Activated CD8-positive, alpha-beta memory T cell treated with anti-CD3 and anti-CD28 coated beads, Interleukin-2, amount 50 U/mL, for 48 hours (primary cell): ENCODE measurements around the gene STARD13.

Experiments used
- DNase-seq: peaks from one replicate; pipeline ENCODE4 v3.0.0-alpha.2; 2020

The STARD13 gene

DNA sequence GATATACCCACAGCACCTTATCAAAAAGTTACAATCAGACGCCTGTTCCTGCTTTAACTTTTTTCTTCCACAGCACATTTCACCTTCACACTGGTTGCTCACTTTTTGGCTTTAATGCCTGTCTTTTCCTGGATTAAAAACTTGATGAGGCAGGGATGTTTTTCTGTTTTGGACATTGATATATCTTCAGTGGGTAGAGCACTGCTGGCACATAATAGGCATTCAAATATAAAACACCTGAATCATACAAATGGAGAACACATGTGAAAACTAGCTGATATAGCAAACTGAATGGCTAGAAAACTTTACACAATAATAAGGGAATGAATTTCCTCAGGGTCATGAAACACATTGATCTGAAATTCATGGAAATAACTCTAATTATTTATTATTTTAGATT lies 65.6 kb downstream of the STARD13 start:
- DNase-seq: no peak

DNA sequence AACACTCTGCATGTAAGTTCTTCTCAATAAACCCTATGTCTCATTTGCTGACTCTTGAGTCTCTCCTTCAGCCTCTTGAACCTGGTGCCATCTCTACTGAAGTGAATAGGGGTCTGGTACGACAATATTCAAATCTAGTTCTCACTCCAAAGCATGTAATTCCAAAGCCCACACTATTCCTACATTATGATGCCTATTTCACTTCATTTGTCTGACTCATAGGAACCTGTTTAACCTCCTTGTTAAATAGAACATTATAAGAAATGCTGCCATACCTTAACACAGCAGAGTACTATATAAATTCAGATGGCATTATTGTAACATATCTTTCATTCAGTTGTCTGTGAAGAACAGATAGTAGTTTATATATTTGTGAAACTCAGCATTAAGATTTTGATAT lies 67.1 kb downstream of the STARD13 start:
- no peak for DNase-seq

DNA sequence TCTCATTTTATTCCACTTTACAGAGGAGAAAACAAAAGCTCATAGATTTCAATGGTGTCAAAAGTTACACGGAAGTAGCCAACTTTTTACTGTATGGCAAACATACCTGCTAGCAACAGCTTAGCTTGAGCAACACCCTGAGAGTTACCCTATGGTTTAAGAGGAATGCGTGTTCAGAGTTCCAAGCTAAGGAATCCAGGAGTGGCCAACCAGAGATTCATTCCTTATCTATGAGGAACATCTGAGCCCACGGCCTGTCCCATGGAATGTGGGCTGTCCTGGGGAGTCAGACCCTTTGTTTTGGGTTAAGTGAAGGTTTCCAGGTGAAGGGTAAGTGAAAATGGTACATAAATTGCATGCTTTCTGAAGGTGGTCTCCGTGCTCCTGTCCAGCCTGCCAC lies 67.5 kb downstream of the STARD13 start:
- no peak for DNase-seq

DNA sequence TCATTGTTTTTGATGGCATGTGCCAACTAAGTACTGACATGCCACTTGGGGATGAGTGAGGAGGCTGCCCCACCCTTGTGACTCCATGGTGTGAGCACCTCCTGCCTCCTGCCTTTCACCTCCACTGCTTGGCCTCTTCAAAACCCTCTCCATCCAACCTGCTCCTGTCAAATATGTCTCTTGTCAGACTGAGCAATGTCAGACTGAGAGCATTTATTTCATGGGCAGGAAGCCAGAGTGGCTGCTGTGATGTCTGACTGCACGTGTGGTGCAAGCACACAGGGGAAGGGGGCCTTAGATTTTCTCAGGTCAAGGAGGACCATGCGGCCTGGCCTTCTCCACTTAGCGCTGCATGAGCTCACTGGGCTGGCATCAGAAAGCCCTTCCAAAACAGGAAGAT lies 68.3 kb downstream of the STARD13 start:
- DNase-seq: no peak

DNA sequence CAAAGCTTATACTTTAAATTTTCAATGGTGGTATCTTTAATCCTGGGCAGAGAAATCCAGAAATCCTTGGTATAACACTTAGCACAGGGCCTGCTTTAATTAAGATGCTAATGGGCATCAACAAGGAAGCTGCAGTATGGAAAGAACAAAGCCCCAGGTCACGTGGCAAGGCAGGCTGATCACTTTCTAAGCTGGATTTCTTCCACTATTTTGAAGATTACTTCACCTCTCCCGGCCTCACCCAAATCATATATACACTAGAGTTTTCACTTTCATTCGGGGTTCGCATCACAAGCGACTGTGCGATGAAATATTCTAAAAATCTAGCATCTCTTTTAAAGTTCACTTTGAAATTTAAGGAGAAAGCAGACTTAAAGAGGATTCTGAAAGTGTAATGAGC lies 71.8 kb downstream of the STARD13 start:
- no peak for DNase-seq

DNA sequence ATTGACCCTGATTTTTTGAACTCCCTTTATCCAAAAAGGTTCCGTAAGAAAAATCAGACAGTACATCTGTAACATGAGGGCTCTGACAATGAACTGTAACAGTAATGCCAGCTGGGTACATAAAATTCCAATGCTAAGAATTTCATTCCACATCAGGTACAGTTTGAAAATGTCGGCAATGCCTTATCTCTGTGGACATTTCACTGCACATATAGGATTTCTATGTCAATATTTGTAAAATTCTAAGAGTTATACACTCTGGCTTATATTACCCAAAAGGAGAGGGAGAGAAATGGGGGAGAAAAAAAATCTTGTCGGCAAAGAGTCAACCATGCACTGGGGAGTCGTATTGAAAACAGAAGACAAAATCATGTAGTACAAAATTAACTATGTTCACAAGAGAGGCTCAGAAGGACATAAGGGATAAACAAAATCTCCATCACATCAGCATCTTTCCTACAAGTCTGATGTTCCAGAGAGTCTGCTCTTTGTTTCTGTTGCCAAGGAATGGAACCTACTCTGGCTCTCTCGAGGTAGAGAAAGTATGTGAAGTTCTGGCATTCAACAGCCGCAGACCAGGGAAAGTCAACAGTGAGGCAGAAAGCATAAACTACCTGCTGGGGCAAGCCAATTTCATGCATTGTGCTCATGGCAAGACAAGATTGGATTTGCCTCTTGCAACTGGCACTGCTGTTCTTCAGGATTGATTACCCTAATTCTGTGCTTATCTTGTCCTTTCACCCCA lies 72.4 kb downstream of the STARD13 start:
- DNase-seq: no peak

DNA sequence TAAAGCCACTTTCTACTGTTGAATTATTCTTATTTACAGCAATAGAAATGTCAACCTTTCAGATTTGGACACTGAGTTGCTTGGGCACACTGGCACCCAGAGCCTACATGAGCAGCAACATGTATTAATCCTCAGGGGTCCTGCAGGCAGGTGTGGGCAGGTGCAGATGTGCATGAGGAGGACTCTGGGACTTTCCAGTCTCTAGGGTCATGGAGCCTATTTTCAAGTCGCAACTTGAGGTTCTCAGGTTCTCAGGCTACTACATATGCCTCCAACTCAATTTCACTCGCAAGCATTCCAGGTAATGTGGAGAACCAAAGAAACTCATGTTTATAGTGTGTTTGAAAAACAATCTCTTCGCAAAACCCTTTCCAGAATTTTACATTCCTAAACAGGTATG lies 73.2 kb downstream of the STARD13 start:
- DNase-seq: no peak

DNA sequence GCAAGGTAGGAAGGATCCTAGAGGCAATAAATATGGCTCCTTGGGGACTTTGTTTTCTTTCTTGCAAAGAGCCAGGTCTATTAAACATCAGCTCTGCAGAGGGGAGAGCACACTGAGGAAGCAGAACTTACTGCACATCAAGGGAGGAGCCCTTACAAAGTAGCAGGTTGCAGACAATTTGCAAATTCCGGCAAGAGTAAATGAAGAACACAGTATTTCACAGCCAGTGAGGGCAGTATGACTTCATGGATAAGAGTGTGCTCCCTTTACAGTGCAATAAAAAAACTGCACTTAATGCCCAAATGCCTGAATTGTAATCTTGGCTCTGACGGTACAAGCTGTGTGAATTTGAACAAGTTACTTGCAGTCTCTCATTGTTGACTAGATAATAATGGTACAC lies 75.5 kb downstream of the STARD13 start:
- DNase-seq: no peak

DNA sequence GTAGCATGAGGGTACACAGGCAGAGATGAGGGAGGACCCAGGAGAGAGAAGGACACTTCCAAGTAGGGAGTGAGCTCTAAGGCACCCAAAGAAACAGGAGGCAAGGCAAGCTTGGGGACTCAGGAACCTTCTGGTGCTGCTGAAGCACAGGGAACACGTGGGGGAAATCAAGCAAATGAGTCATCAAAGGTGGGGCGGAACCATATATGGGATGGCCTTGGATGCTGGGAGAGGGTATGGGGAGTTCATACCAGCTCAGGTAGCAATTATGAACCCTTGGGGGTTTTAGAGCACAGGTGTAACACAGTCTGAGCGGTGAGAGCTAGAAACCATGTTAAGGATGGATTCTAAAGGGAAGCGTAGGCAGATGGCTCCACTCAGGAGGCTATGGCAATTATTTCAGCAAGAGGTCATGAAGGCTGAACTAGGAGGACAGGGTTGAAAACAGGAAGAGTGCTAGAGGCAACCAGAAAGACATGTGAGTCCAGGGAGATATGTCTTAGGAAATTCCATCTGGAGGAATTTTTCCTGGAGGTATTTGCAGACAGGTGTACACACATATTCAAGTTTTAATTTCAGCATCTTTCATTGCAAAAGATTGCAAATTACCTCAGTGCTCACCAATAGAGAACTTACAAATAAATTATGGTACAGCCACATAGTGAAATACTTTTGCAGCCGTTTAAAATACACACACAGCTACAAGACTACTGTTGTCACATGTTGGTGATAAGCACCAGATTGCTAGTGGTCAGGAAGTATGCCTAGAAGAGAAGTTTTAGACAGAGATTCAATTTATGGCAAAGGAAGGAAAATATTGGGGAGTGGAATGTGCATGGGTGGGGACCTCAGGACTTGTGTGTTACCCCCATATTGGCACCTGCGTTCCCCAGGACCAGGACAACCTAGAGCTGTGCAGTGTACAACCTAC lies 77.0 kb downstream of the STARD13 start:
- DNase-seq: no peak

DNA sequence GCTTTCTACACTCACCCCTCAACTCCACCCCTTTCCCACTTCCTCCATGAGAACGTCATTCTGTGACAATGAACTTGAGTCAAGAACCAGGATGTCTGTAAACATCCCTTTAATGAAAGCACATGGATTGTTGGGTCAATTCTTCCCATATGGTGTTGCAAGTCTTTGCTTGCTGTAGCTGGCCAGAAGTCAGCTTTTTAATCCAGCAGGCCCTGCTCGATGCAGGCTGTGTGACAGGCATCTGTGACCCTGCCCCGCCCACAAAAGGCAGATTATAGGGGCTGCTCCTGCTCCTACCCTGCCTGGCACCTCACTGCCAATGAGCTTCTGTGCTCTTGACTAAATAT lies 78.0 kb downstream of the STARD13 start:
- DNase-seq: no peak

DNA sequence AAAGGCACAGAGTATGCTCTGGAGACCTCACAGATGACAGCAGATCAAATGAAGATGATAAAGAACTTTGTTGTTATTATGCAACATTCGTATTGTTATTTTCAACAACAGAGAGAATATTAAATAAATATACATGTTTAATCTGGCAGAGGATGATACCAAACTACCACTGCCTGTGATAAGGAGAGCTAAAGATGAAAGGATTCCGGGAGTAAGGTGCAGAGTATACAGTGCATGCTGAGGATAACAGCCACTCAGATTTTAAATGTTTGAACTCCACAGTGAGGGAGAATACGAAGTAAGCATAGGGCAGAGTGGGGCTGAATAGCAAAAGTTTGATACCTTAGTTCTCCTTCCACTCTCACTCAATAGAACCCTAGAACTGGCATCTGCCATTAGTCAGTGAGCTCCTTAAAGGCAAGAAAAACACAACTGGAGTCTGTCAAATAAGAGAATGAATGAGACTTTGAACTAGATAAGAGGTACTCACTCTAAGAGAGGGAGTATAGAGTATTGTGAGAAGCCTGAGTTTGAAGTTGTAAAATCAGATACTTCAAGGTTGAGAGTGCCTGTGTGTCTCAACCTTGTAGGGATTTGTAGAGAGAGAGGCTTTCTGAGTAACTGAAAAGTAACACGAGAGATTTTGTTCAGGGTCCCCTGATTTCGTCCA lies 78.5 kb downstream of the STARD13 start:
- no peak for DNase-seq

DNA sequence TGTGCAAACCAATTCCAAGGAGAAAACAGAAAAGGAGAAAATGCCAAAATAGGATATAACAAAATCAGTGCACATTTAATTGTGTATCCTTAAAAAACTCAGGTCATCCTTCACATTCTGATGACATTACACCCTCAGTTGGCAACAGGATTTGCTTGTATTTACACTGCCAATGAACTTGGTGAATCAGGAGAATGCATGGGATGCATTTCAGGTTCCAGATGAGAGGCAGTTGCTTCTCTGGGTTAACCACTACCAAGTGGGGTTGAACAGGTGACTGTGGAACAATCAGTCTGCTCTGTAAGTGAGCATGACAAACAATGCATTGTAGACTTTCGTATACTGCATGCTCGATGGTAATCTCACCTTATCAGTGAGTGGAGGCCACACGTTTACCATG lies 79.1 kb downstream of the STARD13 start:
- no peak for DNase-seq

DNA sequence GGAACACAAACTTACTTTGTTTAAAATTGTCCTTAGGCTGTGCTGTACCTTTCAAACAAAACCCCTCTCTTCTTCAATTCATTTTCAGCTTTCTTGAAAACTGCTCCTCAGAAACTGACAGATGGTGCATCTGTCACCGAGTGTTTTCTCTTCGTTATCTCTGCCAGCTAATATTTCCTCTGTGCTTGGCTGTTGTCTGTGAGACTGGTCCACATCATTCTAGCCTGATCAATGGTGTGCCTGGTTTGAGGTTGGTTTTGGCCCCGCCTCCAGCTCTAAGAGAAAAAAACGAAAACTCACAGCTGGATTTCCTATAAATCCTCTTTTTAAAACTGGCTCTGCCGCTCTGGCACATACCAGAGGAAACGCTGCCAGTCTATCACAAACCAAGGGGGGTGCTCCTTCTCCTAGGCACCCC lies 79.7 kb downstream of the STARD13 start:
- DNase-seq: no peak

DNA sequence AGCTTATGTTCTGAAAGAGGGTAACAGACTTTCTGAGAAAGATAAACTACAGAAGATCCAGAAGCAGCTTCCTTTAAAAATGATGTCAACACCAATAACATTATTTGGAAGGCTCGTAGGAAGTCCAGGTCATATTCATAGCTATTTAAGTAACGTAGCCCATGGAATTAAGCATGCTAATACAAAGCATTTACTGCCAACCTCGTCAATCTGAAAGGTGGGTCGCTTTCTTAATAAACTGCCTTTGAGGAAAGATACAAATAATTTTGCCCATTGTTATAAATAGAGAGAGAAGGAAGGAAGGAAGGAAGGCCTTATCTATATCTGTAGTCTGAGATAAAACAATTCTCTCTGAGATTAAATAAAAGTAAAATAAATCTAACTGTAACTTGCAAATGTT lies 80.3 kb downstream of the STARD13 start:
- DNase-seq: no peak

DNA sequence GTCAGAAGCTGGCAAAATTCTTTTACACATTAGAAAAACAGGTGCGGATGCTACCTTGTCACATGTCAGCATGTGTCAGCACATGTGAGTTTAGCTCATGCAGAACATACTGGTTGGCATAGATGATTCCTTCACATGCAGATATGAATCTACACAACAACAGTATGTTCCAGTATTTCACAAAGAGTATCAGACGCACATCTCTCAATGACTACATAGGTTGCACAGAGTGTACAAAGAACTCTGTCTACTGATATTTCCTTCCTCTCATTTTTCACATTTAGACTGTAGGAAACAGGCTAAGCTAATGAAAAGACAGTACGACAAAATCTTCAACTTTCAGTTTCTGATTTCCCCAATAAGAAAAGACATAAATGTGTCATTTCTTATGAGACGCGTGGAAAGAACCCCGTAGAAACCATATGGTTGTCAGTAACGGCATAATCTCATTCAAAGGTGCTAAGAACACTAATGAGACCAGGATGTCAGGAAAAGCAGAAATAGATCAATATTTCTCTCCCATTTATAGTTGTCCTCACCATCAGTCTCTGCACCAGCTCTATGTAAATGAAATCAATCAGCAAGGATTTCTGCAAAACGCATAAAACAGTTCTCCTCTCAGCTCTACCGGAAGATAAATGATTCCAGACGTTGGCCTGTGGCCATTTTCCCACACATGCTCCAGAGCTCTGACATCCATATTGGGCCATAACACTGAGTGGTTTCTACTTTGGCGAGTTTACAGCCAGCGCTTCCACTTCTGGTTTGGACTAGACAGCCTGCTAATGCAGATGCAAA lies 81.2 kb downstream of the STARD13 start:
- DNase-seq: no peak

DNA sequence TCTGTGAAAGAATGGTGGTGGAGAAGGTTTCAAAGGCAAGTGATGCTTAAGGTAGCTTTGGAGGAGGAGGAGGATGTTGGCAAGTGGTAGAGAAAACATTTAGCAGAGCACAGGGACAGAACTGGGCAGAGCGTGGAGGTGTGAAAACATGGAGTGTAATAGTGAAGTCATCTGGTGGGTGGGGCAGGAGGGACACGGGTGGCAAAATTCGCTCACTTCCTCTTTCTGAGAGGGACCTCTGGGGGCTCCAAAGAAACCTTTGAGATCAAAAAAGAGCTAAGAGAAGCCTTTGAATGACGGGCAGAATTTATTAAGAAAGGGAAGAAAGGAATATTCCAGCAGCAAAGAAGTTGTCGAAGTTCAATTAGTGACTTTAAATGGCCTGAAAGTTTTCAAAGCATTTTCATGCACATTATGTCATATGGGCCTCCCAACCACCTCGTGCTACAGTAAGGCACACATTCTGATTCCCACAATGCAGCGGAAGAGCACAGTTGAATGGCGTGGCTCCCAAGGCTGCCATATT lies 82.8 kb downstream of the STARD13 start:
- no peak for DNase-seq

DNA sequence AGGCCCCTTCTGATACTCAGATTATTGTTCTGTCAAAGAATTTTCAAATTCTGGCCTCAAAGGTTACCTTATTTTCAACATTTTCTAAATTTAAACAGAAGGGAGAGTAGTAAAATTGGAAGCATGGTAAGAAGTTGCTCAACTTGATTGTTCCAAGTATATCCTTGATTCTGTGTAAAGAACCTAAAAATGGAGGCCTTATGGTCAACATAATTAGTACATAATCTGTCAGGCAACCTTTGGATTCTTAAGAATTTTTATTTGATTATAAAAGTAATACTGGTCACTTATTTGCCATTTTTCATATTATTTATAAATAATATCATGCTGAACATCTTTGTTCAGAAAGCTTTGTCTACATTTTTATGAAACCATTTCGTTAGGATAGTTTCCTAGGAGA lies 83.9 kb downstream of the STARD13 start:
- no peak for DNase-seq

DNA sequence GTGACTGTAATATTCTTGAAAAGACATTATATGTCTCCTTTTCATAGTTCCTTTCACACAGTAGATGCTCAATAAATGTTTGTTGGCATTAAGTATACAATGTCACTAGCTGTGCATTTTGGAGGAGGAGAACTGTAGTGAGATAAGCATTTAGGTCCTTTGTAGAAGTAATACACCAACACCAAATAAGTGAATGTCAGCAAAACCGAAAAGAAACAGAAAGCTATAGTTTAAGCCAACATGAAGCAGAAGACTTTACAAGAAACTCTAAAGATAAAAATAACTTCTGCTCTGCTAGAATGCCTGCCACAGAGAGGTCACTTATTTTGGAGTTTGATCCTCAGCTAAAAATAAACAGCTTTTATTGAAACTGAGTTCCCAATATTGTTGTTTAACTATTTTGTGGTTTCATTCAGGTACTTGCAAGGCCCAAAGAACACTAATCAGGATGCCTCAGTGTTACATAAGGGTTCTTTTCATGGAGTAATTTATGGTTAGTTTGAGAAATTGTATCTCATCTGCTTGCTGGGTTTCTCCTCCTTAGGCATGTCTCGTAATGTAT lies 86.2 kb downstream of the STARD13 start:
- no peak for DNase-seq

DNA sequence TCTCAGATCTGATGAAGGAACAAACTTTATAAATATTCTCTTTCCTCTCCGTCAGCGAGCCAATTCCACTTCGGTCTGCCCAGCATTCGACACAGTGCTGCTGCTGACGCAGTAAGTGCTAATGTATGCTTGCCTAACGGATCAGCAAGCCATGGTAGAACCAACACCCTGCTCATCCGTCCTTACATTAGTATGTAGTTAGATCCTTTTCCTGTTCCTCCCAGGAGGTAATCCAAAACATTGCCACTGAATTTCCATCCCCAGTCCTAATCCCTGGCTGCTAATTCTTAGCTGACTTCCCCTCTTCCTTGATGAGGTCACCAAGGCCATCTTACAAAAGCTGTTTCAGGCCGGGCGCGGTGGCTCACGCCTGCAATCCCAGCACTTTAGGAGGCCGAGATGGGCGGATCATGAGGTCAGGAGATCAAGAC lies 88.0 kb downstream of the STARD13 start:
- DNase-seq: no peak

DNA sequence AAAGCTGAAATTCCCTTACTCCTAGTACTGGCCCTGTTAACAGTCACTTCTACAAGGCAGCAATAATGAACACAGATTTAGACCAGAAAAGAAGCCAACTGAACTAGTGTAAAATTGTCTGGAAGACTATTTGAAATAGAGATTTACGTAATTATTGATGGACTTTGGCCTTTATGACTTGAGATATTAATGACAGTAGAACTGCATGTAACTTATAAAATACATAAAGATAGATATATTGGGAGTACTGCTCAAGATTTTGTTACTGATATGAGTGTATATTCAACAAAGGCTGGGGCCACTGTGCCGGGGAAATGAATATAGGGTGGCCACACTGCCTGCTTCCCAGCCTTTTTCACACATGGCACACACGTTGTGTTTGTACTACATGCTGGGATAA lies 88.8 kb downstream of the STARD13 start:
- DNase-seq: no peak

DNA sequence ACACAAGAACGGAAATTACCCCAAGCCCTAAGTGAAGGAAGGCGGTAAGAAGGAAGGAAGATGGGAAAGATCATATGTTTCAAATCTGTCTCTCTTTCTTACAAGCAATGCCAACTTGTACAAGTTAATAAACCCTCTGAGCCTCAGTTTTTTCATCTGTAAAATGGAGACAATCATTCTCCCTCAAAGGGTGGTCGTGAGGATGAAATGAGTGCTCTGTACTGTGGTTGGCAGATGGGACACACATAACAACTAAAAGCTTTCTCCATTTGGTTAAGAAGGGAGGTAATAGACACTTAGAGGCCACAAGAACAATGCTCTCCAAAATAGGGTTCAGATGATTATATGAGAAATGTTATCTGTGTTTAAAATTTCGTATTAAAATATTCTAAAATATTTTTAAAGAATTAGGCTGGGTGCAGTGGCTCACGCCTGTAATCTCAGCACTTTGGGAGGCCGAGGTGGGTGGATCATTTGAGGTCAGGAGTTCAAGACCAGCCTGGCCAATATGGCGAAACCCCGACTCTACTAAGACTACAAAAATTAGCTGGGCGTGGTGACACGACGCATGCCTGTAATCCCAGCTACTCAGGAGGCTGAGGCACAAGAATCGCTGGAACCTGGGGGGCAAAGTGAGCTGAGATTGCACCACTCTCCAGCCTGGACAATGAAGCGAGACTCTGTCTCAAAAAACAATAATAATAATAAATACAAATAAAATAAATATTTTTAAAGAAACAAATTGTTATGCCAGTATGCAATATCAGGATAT lies 89.7 kb downstream of the STARD13 start:
- DNase-seq: no peak
